HEK293 (cell line): ENCODE data around the gene INTS7.
A peak's percentile ranks its signal among the peaks of the same experiment; 100 is the strongest.

ENCODE experiments used
- CTCF ChIA-PET: fragments of 350-600 bp; formaldehyde crosslinking; extraction: SDS; loops from one replicate; lab custom pipeline; 2021; ENCODE audit warnings: antibody characterized with exemption; lab: Yijun Ruan, JAX
- POLR2A ChIA-PET: fragments of 300-600 bp; formaldehyde crosslinking; extraction: SDS; loops from one replicate; lab custom pipeline; 2020; ENCODE audit warnings: antibody characterized with exemption, inconsistent platforms; lab: Yijun Ruan, JAX
- H3K27ac ChIP-seq: fragments of 200-500 bp; sonication (Bioruptor generic); 2 replicates; pipeline ENCODE4 v1.5.1; 2014; ENCODE audit warnings: low read depth, low read length, control low read depth, inconsistent platforms; ENCODE audit errors: extremely low read depth
- H3K36me3 ChIP-seq, 2 experiments: fragments of 200-500 bp in 1 of 2; sonication (Bioruptor generic) in 1 of 2; 1 replicate in 1 of 2; 2 replicates in 1 of 2; pipeline ENCODE4 v1.5.1; 2014 to 2017; ENCODE audit warnings: inconsistent platforms in 2 of 2, low read length in 2 of 2; ENCODE audit not compliant: control insufficient read depth in 2 of 2, insufficient read depth in 1 of 2
- H3K4me1 ChIP-seq: fragments of 200-500 bp; sonication (Bioruptor generic); 2 replicates; pipeline ENCODE4 v1.5.1; 2014; ENCODE audit warnings: mild to moderate bottlenecking, low read length, inconsistent platforms; ENCODE audit not compliant: control insufficient read depth, insufficient read depth
- H3K4me3 ChIP-seq: 2 replicates; pipeline ENCODE4 v1.5.1; 2011; ENCODE audit warnings: low read depth, mild to moderate bottlenecking, control low read depth, low read length, moderate library complexity
- H3K9me3 ChIP-seq: fragments of 200-500 bp; sonication (Bioruptor generic); 2 replicates; pipeline ENCODE4 v1.5.1; 2014; ENCODE audit warnings: low read depth, low read length, inconsistent platforms; ENCODE audit not compliant: control insufficient read depth, insufficient read depth
- FEZF1 ChIP-seq: fragments of 450-650 bp; formaldehyde crosslinking; IDR thresholded peaks from 2 replicates; pipeline ENCODE4 v1.5.1; 2016; ENCODE audit warnings: missing biosample characterization, missing genetic modification characterization
- HOXA7 ChIP-seq: sonication (generic); formaldehyde crosslinking; IDR thresholded peaks from 2 replicates; pipeline ENCODE4 v1.8.1; 2022; ENCODE audit warnings: missing genetic modification reagents, borderline replicate concordance
- HOXC10 ChIP-seq: sonication (generic); formaldehyde crosslinking; IDR thresholded peaks from 2 replicates; pipeline ENCODE4 v1.8.1; 2023; ENCODE audit warnings: mild to moderate bottlenecking, missing genetic modification reagents
- KLF7 ChIP-seq: fragments of 450-650 bp; formaldehyde crosslinking; IDR thresholded peaks from 2 replicates; pipeline ENCODE4 v1.5.1; 2016; ENCODE audit warnings: missing biosample characterization, missing genetic modification characterization, borderline replicate concordance
- YY1 ChIP-seq: fragments of 450-650 bp; formaldehyde crosslinking; IDR thresholded peaks from 2 replicates; pipeline ENCODE4 v1.5.1; 2018; ENCODE audit warnings: missing biosample characterization, missing genetic modification characterization
- ZIC2 ChIP-seq: fragments of 450-650 bp; formaldehyde crosslinking; IDR thresholded peaks from 2 replicates; pipeline ENCODE4 v1.5.1; 2016; ENCODE audit warnings: missing biosample characterization, missing genetic modification characterization
- ZNF146 ChIP-seq: fragments of 450-650 bp; formaldehyde crosslinking; IDR thresholded peaks from 2 replicates; pipeline ENCODE4 v1.5.1; 2016; ENCODE audit warnings: missing biosample characterization, missing genetic modification characterization
- ZNF157 ChIP-seq: fragments of 450-650 bp; formaldehyde crosslinking; IDR thresholded peaks from 2 replicates; pipeline ENCODE4 v1.5.1; 2016; ENCODE audit warnings: missing biosample characterization, missing genetic modification characterization
- ZNF175 ChIP-seq: fragments of 450-650 bp; formaldehyde crosslinking; IDR thresholded peaks from 2 replicates; pipeline ENCODE4 v1.5.1; 2016; ENCODE audit warnings: missing biosample characterization, missing genetic modification characterization
- ZNF416 ChIP-seq: fragments of 450-650 bp; formaldehyde crosslinking; IDR thresholded peaks from 2 replicates; pipeline ENCODE4 v1.5.1; 2016; ENCODE audit warnings: missing biosample characterization, missing genetic modification characterization
- ZNF426 ChIP-seq: fragments of 450-650 bp; formaldehyde crosslinking; IDR thresholded peaks from 2 replicates; pipeline ENCODE4 v1.5.1; 2017; ENCODE audit warnings: missing biosample characterization, missing genetic modification characterization, mild to moderate bottlenecking, inconsistent platforms, moderate library complexity
- ZNF510 ChIP-seq: fragments of 450-650 bp; formaldehyde crosslinking; IDR thresholded peaks from 2 replicates; pipeline ENCODE4 v1.5.1; 2018; ENCODE audit warnings: mild to moderate bottlenecking, missing genetic modification characterization, missing biosample characterization; ENCODE audit not compliant: insufficient replicate concordance
- ZNF792 ChIP-seq: fragments of 450-650 bp; formaldehyde crosslinking; IDR thresholded peaks from 2 replicates; pipeline ENCODE4 v1.5.1; 2016; ENCODE audit warnings: missing biosample characterization, missing genetic modification characterization
- TF ChIP-seq, protein P1 (sequence below): fragments of 450-650 bp; formaldehyde crosslinking; IDR thresholded peaks from 2 replicates; pipeline ENCODE4 v1.5.1; 2016; ENCODE audit warnings: missing biosample characterization, missing genetic modification characterization, borderline replicate concordance
- TF ChIP-seq, protein P2 (sequence below): fragments of 450-650 bp; formaldehyde crosslinking; IDR thresholded peaks from 2 replicates; pipeline ENCODE4 v1.5.1; 2016; ENCODE audit warnings: missing biosample characterization, missing genetic modification characterization
- TF ChIP-seq, protein P3 (sequence below): fragments of 450-650 bp; formaldehyde crosslinking; IDR thresholded peaks from 2 replicates; pipeline ENCODE4 v1.5.1; 2016; ENCODE audit warnings: missing biosample characterization, missing genetic modification characterization

The INTS7 gene

DNA sequence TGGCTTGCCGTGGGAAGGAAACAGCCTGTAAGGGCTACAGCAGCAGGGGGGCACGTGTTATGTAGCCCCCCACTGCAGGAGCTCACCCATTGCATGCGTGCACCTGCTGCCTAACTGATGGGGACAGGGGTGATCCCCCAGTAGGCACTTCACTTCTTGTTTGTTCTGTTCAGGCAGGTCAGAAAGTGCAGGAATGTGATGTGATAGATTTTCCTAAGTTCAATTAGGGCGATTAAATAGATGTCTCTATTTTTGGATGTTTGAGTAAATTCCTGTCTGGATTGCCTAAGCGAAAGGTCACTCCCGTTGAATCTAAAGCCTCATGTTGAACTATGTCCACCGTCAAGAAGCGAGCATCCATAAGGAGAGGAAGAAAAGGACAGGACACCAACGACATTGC is 126.0 kb downstream of the INTS7 start:
- no peak overlapping the region for H3K4me3 ChIP-seq
- peaks cover 4% of the 10 kb centered on the region for H3K4me1 ChIP-seq
- CTCF ChIA-PET, result no interaction called here
- no peak overlapping the region for H3K27ac ChIP-seq
- TF ChIP-seq ZIC2 (peak; percentile 30; the same call in 1 of the 2 replicates), HOXC10 (CRISPR knock-in tag) (no peak)
- POLR2A ChIA-PET, result no interaction called here
- no peaks in the 10 kb centered on the region for H3K9me3 ChIP-seq
- no peaks in the 10 kb centered on the region for H3K36me3 ChIP-seq

DNA sequence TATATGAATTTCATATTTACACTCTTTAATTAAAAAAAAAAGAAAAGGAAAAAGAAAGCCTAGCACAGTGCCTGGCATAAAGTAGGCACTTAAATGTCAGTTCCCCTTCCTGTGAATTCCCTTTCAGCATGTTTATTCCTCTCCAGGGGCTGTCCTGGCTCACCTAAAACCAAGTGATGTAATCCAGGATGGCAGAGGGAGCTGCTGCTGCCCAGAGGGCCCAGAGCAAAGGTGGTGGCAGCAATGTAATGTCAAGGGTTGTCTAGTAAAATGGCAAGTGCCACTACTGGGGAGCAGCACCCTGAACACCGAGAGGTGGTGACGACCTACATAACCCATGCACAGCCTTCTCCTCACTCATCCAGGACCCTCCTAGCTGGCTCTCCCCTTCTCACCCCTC is 126.4 kb downstream of the INTS7 start:
- H3K27ac ChIP-seq, result no peak overlapping the region
- ChIA-PET CTCF (no interaction called here), POLR2A (no interaction called here)
- H3K36me3 ChIP-seq, result no peaks in the 10 kb centered on the region
- TF ChIP-seq KLF7 (tag by site-specific recombination) (no peak), HOXA7 (CRISPR knock-in tag) (no peak)
- H3K4me1 ChIP-seq, result peaks cover 4% of the 10 kb centered on the region
- no peaks in the 10 kb centered on the region for H3K9me3 ChIP-seq
- H3K4me3 ChIP-seq, result no peak overlapping the region

DNA sequence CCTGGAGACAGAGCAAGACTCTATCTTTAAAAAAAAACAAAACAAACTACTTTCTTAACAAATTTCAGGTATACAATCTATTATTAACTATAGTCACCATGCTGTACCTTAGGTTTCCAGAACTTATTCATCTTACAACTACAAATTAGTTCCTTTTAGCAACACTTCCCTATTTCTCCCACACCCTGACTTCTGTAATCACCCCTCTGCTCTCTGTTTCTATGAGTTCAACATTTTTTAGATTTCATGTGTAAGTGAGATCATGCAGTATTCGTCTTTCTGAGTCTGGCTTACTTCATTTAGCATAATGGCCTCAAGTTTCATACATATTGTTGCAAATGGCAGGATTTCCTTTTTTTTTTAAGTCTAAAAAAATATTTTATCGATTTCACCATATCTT is 126.9 kb downstream of the INTS7 start:
- Histone ChIP-seq H3K4me3 (no peak overlapping the region), H3K4me1 (peaks cover 4% of the 10 kb centered on the region), H3K27ac (no peak overlapping the region), H3K36me3 (no peaks in the 10 kb centered on the region), H3K9me3 (no peaks in the 10 kb centered on the region)
- POLR2A ChIA-PET, result no interaction called here
- TF ChIP-seq ZNF416 (tag by site-specific recombination) (no peak), YY1 (tag by site-specific recombination) (no peak), ZNF157 (tag by site-specific recombination) (no peak), ZNF146 (tag by site-specific recombination) (no peak), ZNF175 (tag by site-specific recombination) (no peak), ZNF510 (tag by site-specific recombination) (no peak), ZNF426 (tag by site-specific recombination) (no peak), ZNF792 (tag by site-specific recombination) (no peak), FEZF1 (tag by site-specific recombination) (no peak)
- TF ChIP-seq, protein P1, sequence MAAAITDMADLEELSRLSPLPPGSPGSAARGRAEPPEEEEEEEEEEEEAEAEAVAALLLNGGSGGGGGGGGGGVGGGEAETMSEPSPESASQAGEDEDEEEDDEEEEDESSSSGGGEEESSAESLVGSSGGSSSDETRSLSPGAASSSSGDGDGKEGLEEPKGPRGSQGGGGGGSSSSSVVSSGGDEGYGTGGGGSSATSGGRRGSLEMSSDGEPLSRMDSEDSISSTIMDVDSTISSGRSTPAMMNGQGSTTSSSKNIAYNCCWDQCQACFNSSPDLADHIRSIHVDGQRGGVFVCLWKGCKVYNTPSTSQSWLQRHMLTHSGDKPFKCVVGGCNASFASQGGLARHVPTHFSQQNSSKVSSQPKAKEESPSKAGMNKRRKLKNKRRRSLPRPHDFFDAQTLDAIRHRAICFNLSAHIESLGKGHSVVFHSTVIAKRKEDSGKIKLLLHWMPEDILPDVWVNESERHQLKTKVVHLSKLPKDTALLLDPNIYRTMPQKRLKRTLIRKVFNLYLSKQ (tag by site-specific recombination), result no peak
- TF ChIP-seq, protein P2, sequence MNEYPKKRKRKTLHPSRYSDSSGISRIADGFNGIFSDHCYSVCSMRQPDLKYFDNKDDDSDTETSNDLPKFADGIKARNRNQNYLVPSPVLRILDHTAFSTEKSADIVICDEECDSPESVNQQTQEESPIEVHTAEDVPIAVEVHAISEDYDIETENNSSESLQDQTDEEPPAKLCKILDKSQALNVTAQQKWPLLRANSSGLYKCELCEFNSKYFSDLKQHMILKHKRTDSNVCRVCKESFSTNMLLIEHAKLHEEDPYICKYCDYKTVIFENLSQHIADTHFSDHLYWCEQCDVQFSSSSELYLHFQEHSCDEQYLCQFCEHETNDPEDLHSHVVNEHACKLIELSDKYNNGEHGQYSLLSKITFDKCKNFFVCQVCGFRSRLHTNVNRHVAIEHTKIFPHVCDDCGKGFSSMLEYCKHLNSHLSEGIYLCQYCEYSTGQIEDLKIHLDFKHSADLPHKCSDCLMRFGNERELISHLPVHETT (tag by site-specific recombination), result no peak
- TF ChIP-seq, protein P3, sequence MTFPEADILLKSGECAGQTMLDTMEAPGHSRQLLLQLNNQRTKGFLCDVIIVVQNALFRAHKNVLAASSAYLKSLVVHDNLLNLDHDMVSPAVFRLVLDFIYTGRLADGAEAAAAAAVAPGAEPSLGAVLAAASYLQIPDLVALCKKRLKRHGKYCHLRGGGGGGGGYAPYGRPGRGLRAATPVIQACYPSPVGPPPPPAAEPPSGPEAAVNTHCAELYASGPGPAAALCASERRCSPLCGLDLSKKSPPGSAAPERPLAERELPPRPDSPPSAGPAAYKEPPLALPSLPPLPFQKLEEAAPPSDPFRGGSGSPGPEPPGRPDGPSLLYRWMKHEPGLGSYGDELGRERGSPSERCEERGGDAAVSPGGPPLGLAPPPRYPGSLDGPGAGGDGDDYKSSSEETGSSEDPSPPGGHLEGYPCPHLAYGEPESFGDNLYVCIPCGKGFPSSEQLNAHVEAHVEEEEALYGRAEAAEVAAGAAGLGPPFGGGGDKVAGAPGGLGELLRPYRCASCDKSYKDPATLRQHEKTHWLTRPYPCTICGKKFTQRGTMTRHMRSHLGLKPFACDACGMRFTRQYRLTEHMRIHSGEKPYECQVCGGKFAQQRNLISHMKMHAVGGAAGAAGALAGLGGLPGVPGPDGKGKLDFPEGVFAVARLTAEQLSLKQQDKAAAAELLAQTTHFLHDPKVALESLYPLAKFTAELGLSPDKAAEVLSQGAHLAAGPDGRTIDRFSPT (tag by site-specific recombination), result no peak
- CTCF ChIA-PET, result no interaction called here
